HG03460 (cell line): ENCODE measurements around the gene RAB11FIP4.
A peak's percentile ranks its signal among the peaks of the same experiment; 100 is the strongest.

Experiments used
- ATAC-seq: cut with Tn5 transposase; IDR thresholded peaks from one replicate; pipeline ENCODE4 v1.9.1; 2021; ENCODE audit not compliant: unreplicated experiment

RAB11FIP4 gene

GRCh38 chr17:31518478-31518877 lies 127.0 kb downstream of the RAB11FIP4 start:
- no peak for ATAC-seq

GRCh38 chr17:31521632-31522283 lies 130.3 kb downstream of the RAB11FIP4 start:
- no peak for ATAC-seq

GRCh38 chr17:31522284-31522931 lies 130.9 kb downstream of the RAB11FIP4 start:
- ATAC-seq = no peak

- no peak for ATAC-seq
These were observed 131.6 kb downstream of the RAB11FIP4 start for GRCh38 chr17:31522987-31523495.

- no peak for ATAC-seq
These were observed 132.6 kb downstream of the RAB11FIP4 start for GRCh38 chr17:31523862-31524730.

- ATAC-seq = no peak
These were observed 133.7 kb downstream of the RAB11FIP4 start for GRCh38 chr17:31524926-31525800.

- no peak for ATAC-seq
These were observed 134.5 kb downstream of the RAB11FIP4 start for GRCh38 chr17:31525801-31526549.

- no peak for ATAC-seq
These were observed 136.1 kb downstream of the RAB11FIP4 start for GRCh38 chr17:31527606-31528005.

GRCh38 chr17:31528291-31528874 lies 136.9 kb downstream of the RAB11FIP4 start:
- ATAC-seq = no peak

- ATAC-seq = no peak
These were observed 138.4 kb downstream of the RAB11FIP4 start for GRCh38 chr17:31529841-31530251.

GRCh38 chr17:31530391-31530985 lies 139.0 kb downstream of the RAB11FIP4 start:
- ATAC-seq = no peak

- ATAC-seq = no peak
These were observed 140.0 kb downstream of the RAB11FIP4 start for GRCh38 chr17:31531336-31531980.

GRCh38 chr17:31532081-31532480 lies 140.6 kb downstream of the RAB11FIP4 start:
- ATAC-seq = no peak

- no peak for ATAC-seq
These were observed 141.1 kb downstream of the RAB11FIP4 start for GRCh38 chr17:31532526-31532925.

- ATAC-seq = no peak
These were observed 142.2 kb downstream of the RAB11FIP4 start for GRCh38 chr17:31533546-31534155.

- ATAC-seq = no peak
These were observed 142.9 kb downstream of the RAB11FIP4 start for GRCh38 chr17:31534223-31534888.

GRCh38 chr17:31535581-31535981 lies 144.1 kb downstream of the RAB11FIP4 start:
- ATAC-seq = peak; percentile 71

GRCh38 chr17:31536451-31536850 lies 145.0 kb downstream of the RAB11FIP4 start:
- no peak for ATAC-seq
